Parathyroid adenoma (tissue), 2 donors: Measurements from ENCODE around the gene TRIM61.
"Not testable (repeated sequence)": the region's sequence is repeated elsewhere in the genome, so short reads cannot be mapped to it uniquely, and the experiment has no call there.

ENCODE experiments used
- H2AFZ ChIP-seq: fragments of 300-600 bp; sonication (generic); one replicate; pipeline ENCODE4 v1.7.0; 2017; ENCODE audit warnings: antibody characterized with exemption, mild to moderate bottlenecking
- H3K27ac ChIP-seq: fragments of 300-600 bp; sonication (generic); one replicate; pipeline ENCODE4 v1.7.0; 2017
- H3K27me3 ChIP-seq: fragments of 300-600 bp; sonication (generic); one replicate; pipeline ENCODE4 v1.7.0; 2017; ENCODE audit warnings: low read length; ENCODE audit not compliant: control insufficient read depth, insufficient read depth
- H3K36me3 ChIP-seq: fragments of 300-600 bp; sonication (generic); one replicate; pipeline ENCODE4 v1.7.0; 2017; ENCODE audit warnings: low read length; ENCODE audit not compliant: control insufficient read depth, insufficient read depth
- H3K4me1 ChIP-seq: fragments of 300-600 bp; sonication (generic); one replicate; pipeline ENCODE4 v1.7.0; 2017; ENCODE audit warnings: control low read depth
- H3K4me2 ChIP-seq: fragments of 300-600 bp; sonication (generic); one replicate; pipeline ENCODE4 v1.7.0; 2017; ENCODE audit warnings: low read length
- H3K4me3 ChIP-seq: fragments of 300-600 bp; sonication (generic); one replicate; pipeline ENCODE4 v1.7.0; 2017; ENCODE audit warnings: low read depth, low read length
- H3K79me2 ChIP-seq: fragments of 300-600 bp; sonication (generic); one replicate; pipeline ENCODE4 v1.7.0; 2017; ENCODE audit warnings: control low read depth
- H3K9ac ChIP-seq: fragments of 300-600 bp; sonication (generic); one replicate; pipeline ENCODE4 v1.7.0; 2017; ENCODE audit warnings: mild to moderate bottlenecking
- H3K9me3 ChIP-seq: fragments of 300-600 bp; sonication (generic); one replicate; pipeline ENCODE4 v1.7.0; 2017; ENCODE audit warnings: low read length; ENCODE audit not compliant: control insufficient read depth
- TF ChIP-seq, protein P1 (sequence below): fragments of 300-600 bp; sonication (generic); IDR thresholded peaks from one replicate; pipeline ENCODE4 v1.7.0; 2017; ENCODE audit warnings: antibody characterized with exemption, mild to moderate bottlenecking
- donor health status: primary hyperparathyroidism.

TRIM61 gene

DNA sequence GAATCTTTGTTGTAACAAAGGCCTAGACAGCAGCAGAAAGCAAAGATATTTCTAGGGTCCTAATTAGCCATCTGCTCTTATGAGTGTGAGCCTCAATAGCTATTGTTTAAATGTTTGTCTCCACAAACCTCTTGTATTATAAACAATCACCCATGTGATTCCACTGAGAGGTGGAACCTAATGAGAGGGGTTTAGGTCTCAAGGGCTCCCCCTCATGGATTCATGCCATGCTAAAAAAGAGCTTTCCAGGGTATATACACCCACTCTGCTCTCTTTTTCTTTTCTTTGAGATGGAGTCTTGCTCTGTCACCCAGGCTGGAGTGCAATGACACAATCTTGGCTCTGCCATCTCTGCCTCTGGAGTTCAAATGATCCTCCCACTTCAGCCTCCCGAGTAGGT lies 42.1 kb downstream of the TRIM61 start:
- TF ChIP-seq, protein P1, sequence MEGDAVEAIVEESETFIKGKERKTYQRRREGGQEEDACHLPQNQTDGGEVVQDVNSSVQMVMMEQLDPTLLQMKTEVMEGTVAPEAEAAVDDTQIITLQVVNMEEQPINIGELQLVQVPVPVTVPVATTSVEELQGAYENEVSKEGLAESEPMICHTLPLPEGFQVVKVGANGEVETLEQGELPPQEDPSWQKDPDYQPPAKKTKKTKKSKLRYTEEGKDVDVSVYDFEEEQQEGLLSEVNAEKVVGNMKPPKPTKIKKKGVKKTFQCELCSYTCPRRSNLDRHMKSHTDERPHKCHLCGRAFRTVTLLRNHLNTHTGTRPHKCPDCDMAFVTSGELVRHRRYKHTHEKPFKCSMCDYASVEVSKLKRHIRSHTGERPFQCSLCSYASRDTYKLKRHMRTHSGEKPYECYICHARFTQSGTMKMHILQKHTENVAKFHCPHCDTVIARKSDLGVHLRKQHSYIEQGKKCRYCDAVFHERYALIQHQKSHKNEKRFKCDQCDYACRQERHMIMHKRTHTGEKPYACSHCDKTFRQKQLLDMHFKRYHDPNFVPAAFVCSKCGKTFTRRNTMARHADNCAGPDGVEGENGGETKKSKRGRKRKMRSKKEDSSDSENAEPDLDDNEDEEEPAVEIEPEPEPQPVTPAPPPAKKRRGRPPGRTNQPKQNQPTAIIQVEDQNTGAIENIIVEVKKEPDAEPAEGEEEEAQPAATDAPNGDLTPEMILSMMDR, result no peak
- Histone ChIP-seq H3K4me1 (no peaks in the 10 kb centered on the region), H3K4me2 (no peak overlapping the region), H3K9ac (no peak overlapping the region), H2AFZ (no peak overlapping the region), H3K27me3 (no peaks in the 10 kb centered on the region), H3K27ac (no peak overlapping the region), H3K36me3 (no peaks in the 10 kb centered on the region), H3K79me2 (no peaks in the 10 kb centered on the region), H3K4me3 (no peak overlapping the region), H3K9me3 (no peaks in the 10 kb centered on the region)

DNA sequence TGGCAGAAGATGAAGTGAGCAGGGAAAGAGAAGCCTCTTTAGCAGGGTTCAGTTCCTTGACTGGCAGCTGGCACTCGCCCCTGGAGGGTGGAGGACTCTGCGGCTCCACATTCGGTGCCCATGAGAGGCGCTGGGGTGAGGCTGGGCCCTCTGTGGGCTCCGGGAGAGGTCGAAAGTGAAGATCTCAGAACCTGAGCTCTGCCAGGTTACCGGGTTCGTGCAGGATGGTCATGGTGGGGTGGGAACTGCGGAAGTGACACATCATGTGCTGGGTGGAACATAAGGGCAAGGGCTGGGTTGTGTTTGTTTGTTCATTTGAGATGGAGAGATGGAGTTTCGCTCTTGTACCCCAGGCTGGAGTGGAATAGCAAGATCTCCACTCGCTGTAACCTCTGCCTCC lies 44.2 kb downstream of the TRIM61 start:
- H3K79me2 ChIP-seq, result no peaks in the 10 kb centered on the region
- TF ChIP-seq, protein P1, result no peak

DNA sequence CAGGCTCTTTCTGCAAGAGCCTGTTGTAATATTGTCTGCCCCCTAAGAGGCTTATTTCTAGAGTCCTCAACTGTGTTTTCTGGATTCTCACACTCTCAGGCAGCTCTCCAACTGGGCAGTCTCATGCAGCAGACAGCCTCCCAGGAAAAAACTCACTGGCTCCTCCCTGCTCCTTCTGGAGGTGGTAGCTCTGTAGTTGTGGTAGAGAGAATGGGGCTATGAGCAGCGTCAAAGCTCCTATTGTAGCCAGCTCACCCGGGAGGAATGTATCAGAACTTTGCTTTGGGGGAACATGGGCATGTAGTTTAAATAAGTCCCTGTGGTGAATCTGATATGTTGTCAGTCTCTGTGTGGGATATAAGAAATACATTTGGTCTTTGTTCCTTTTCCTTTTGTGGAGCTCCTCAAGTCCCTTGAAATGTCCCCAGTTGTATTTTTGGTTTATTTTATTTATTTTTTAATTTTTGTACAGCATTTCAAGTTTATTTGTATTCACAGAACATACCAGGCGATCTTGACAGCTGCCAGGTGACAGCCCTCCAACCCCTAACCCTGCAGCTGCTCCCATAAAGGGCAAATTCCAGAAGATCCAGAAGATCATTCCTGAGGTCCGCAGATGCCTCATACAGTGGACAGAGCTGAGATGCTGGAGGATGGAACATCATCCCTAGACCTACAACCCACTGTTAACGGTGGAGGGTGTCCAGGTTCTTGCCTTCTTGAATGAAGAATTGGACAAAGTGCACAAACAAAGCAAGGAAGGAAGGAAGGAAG lies 45.7 kb downstream of the TRIM61 start:
- H3K4me2 ChIP-seq, result no peak overlapping the region
- no peaks in the 10 kb centered on the region for H3K9me3 ChIP-seq
- no peak overlapping the region for H2AFZ ChIP-seq
- no peaks in the 10 kb centered on the region for H3K36me3 ChIP-seq
- TF ChIP-seq, protein P1, result no peak
- no peaks in the 10 kb centered on the region for H3K27me3 ChIP-seq
- no peak overlapping the region for H3K4me3 ChIP-seq
- no peak overlapping the region for H3K9ac ChIP-seq
- no peaks in the 10 kb centered on the region for H3K4me1 ChIP-seq
- no peak overlapping the region for H3K27ac ChIP-seq
- no peaks in the 10 kb centered on the region for H3K79me2 ChIP-seq

More for the DNA sequence above, 44.2 kb downstream of the TRIM61 start:
- no peak overlapping the region for H3K4me3 ChIP-seq
- no peaks in the 10 kb centered on the region for H3K36me3 ChIP-seq
- no peak overlapping the region for H3K9ac ChIP-seq
- no peak overlapping the region for H2AFZ ChIP-seq
- no peaks in the 10 kb centered on the region for H3K4me1 ChIP-seq
- no peak overlapping the region for H3K27ac ChIP-seq
- no peaks in the 10 kb centered on the region for H3K27me3 ChIP-seq
- no peaks in the 10 kb centered on the region for H3K9me3 ChIP-seq
- no peak overlapping the region for H3K4me2 ChIP-seq

DNA sequence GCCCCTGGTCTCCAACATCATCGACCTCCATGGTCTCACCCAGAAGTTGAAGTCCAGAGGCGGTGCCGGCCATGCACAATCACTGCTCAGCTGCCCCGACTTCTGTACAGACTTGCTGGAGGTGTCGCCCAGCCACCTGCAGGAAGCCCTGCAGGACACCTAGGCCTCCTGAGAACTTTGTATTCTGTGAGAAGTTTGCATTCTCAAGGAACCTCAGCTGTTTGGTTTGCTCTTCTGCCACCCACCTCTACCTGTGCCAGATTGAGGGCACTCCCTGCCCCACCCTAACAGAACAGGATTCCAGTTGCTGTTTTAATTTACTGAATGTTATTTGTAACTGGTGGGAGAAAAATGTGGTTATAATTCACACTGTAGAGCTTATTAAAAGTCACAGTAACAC lies 46.8 kb downstream of the TRIM61 start:
- Histone ChIP-seq H3K4me3 (no peak overlapping the region), H3K27ac (no peak overlapping the region), H3K36me3 (no peaks in the 10 kb centered on the region), H3K4me1 (no peaks in the 10 kb centered on the region), H3K79me2 (no peaks in the 10 kb centered on the region), H3K9ac (no peak overlapping the region), H3K4me2 (no peak overlapping the region), H2AFZ (no peak overlapping the region), H3K27me3 (no peaks in the 10 kb centered on the region), H3K9me3 (no peaks in the 10 kb centered on the region)
- TF ChIP-seq, protein P1, result no peak

DNA sequence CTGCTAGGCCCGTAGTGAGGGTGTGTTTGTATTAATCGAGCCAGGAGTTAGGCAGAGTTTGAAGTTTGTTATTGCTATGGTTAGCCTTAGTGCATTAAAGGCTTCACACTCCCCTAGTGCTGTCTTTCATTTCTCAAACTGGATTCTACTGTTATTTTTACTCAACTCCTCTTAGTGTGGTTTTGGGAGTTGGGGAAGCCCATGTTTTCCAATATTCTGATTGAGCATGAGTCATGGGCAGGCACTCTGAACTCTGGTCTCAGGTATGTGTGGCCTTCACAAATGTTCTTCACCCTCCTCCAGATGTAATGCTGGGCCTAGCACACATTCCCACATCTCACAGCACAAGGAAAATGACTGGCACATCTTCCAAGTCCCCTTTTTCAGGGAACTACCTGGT lies 50.4 kb downstream of the TRIM61 start:
- H3K4me2 ChIP-seq, H3K9me3 ChIP-seq, H3K27ac ChIP-seq, H3K36me3 ChIP-seq, H3K79me2 ChIP-seq, H3K4me1 ChIP-seq, H3K9ac ChIP-seq, H2AFZ ChIP-seq, H3K4me3 ChIP-seq, H3K27me3 ChIP-seq: not testable (repeated sequence)
